ENCODE measurements around the gene GRPEL2. TPM values are rescaled to one million over a fixed set of nuclear protein-coding genes. Genes with fewer than 3 reads are reported as not detected.

The GRPEL2 gene
- total RNA-seq, 1 donor from 2014 or later = 11.0 TPM

DNA sequence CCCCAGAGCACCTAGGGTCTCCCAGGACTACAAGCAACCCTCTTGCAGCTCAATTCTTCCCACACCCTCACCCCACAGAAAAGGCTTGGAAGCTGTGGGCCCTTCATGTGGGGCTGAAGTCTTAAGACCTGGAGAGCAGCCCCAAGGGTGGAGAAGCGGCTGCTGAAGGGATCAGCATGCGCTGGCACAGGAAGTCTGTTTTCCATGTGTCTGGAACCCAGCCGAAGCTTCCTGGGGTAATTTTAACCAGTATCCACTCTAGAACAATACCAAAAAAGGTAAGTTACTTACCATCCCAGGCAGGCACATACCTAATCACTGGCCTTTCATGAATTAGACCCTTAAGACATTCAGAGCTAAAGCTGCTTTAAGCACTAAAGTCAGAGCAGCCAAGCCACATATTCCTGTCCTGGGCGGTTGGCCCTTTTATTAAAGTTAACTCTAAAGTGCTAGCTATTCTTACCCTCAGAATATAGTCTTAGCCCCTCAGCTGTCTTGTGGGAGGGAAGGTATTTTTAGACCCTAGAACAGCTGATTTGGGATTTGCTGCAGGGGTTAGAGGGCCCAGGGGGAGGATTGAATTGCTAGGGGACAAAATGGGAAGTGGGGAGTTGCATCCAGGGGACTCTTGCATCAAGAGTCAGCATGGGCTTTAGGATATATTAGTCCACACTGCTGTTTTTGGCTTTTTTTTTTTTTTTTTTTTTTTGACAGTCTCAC is 26.9 kb downstream of the GRPEL2 start:
- no peak for DNase-seq (ENCODE audit: low spot score)
- intact Hi-C loops (cut with DNase I) = loop anchor here (5.0 kb wide), 1 partner anchor 105 kb away; no protein-coding TSS in a partner anchor

DNA sequence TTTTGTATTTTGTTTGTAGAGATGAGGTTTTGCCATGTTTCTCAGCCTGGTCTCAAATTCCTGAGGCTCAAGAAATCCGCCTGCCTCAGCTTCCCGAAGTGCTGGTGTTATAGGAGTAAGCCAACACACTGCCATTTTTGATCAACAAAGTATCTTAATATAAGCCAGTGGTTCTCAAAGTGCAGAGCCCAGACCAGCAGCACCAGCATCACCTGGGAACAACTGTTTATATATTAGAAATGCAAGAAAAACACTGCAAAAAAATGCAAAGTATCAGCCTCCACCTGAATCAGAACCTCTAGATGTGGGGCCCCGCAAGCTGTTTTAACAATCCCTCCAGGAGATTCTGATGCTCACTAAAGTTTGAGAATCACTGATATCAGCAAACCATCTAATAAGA is 27.6 kb downstream of the GRPEL2 start:
- intact Hi-C loops (cut with DNase I) = loop anchor here (5.0 kb wide), 1 partner anchor 106 kb away; no protein-coding TSS in a partner anchor
- no peak for DNase-seq (ENCODE audit: low spot score)

DNA sequence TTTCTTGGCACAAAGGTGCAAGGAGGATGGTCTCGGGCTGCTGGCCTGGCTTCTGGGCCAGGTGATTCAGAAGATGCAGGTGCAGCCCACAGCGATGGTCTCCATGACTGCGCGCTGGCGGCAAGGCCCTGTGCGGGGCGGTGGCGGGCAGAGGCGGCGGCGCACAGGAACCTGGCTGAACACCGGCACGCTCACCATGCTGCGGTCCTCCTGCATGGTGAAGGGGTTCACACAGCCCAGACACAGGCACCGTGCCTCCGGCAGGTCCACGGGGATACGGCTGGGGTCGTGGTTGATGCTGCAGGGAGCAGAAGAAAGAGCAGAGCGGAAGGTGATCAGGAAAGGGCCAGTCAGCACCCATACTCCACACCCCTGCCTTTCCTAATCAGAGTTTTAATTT is 29.0 kb downstream of the GRPEL2 start:
- no peak for DNase-seq (ENCODE audit: low spot score)
- intact Hi-C loops (cut with DNase I) = loop anchor here (5.0 kb wide), 1 partner anchor 107 kb away; no protein-coding TSS in a partner anchor

DNA sequence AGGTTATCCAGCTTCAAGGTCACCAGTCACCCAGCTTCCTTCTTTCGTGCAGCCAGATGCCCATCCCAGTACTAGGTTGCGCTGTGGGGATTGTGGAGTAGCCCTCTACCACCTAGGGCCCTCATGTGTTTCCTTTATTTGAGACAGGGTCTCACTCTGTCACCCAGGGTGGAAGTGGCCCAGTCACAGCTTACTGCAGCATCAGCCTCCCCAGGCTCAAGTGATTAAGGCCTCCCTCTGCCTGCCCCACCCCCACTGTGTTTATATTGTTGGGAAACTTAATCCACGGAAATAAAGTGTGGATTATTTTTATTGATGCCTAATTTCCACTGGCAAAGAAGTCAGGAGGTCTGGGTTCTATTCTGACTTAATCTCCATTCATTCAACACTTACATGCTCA is 29.5 kb downstream of the GRPEL2 start:
- intact Hi-C loops (cut with DNase I) = loop anchor here (5.0 kb wide), 1 partner anchor 108 kb away; no protein-coding TSS in a partner anchor
- no peak for DNase-seq (ENCODE audit: low spot score)

GRCh38 chr5:149375434-149375833 is 30.1 kb downstream of the GRPEL2 start:
- DNase-seq (ENCODE audit: low spot score) = no peak
- intact Hi-C loops (cut with DNase I) = no loop called here

- no peak for DNase-seq (ENCODE audit: low spot score)
- intact Hi-C loops (cut with DNase I) = no loop called here
Measured at GRCh38 chr5:149376104-149376503, 30.8 kb downstream of the GRPEL2 start.

GRCh38 chr5:149376711-149377447 is 31.6 kb downstream of the GRPEL2 start:
- DNase-seq (ENCODE audit: low spot score) = no peak
- intact Hi-C loops (cut with DNase I) = no loop called here

GRCh38 chr5:149378241-149378820 is 33.0 kb downstream of the GRPEL2 start:
- intact Hi-C loops (cut with DNase I) = no loop called here
- DNase-seq (ENCODE audit: low spot score) = no peak

DNA sequence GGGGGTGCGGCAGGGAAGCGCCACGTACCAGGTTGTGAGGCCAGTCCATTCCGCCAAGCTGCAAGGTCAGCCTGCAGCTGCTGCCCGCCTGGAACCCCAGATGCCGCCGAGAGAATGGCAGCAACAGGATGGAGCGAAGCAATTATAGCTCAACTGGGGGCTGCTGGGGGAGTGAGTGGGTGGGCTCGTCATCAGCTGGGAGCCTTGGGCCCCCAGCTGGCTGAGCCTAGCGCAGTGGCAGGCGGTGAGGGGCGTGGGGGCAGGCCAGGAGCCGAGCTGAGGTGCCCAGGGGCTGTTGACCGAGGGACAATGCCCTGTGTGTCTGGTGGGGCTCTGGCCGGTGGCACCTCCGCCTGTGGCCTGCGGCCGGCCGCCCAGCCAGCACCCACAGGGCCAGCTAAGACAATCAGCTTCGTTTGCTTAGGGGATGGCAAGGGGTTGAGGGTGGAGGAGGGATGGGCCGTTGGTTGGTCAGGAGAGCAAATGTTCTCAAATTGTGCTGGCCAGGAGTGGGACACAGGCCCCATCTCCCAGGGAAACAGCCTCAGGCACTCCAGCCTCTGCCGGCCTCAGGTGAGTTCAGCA is 34.0 kb downstream of the GRPEL2 start, which contains the start of gene IL17B:
TSS of gene IL17B (minus strand) at position 116 of the 585 bp plus-strand sequence. CDS start at position 49, 67 bp downstream.
- intact Hi-C loops (cut with DNase I) = no loop called here
- DNase-seq (ENCODE audit: low spot score) = peak; percentile 72

- no peak for DNase-seq (ENCODE audit: low spot score)
- intact Hi-C loops (cut with DNase I) = loop anchor here (5.0 kb wide), 2 partner anchors 107 to 182 kb away; no protein-coding TSS in a partner anchor
Measured at GRCh38 chr5:149379818-149380374, 34.6 kb downstream of the GRPEL2 start.

- DNase-seq (ENCODE audit: low spot score) = peak; percentile 78
- intact Hi-C loops (cut with DNase I) = loop anchor here (5.0 kb wide), 2 partner anchors 107 to 182 kb away; no protein-coding TSS in a partner anchor
Measured at GRCh38 chr5:149380466-149381121, 35.3 kb downstream of the GRPEL2 start.

- intact Hi-C loops (cut with DNase I) = loop anchor here (5.0 kb wide), 2 partner anchors 106 to 181 kb away; no protein-coding TSS in a partner anchor
- no peak for DNase-seq (ENCODE audit: low spot score)
Measured at GRCh38 chr5:149381261-149381985, 36.1 kb downstream of the GRPEL2 start.

DNA sequence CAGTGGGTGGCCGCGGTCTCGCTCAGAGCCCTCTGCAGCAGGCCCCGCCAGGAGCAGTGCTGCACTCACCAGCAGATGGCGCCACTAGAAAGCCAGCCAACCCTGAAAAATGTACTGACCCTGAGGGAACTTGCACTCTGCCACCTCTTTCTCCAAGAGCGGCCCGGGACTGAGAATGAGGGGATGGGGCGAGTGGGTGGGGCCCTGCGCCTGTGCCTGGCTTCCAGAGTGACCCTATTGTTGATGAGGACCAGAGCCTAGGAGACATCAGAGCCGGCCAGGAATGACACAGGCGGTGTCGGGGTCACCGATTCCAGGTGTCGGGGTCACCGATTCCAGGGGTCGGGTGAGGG is 36.7 kb downstream of the GRPEL2 start:
- DNase-seq (ENCODE audit: low spot score) = peak; percentile 90
- intact Hi-C loops (cut with DNase I) = loop anchor here (1.0 to 5.0 kb wide), 3 partner anchors 49 to 180 kb away; no protein-coding TSS in a partner anchor

- no peak for DNase-seq (ENCODE audit: low spot score)
- intact Hi-C loops (cut with DNase I) = loop anchor here (1.0 to 5.0 kb wide), 3 partner anchors 49 to 180 kb away; no protein-coding TSS in a partner anchor
Measured at GRCh38 chr5:149382517-149383220, 37.4 kb downstream of the GRPEL2 start.

DNA sequence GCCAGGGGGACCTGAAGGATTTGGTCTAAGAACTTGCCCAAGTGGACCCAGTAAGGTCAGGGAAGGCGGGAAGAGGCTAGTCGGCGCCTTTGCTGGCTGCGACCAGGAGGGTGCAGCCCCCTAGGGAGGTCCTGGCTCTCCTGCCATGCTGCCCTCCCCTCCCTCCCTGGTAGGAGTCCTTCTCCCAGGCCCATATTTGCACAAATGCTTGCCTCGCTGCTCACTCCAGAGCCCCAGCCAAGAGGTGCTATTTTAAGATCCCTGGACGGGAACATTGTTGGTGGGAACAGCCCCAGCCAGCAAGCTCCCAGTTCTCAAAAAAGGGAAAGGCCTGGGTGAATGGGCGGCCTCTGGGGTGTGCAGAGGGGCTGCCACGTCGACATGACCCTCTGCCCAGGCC is 38.1 kb downstream of the GRPEL2 start:
- intact Hi-C loops (cut with DNase I) = loop anchor here (5.0 kb wide), 2 partner anchors 104 to 179 kb away; no protein-coding TSS in a partner anchor
- no peak for DNase-seq (ENCODE audit: low spot score)

DNA sequence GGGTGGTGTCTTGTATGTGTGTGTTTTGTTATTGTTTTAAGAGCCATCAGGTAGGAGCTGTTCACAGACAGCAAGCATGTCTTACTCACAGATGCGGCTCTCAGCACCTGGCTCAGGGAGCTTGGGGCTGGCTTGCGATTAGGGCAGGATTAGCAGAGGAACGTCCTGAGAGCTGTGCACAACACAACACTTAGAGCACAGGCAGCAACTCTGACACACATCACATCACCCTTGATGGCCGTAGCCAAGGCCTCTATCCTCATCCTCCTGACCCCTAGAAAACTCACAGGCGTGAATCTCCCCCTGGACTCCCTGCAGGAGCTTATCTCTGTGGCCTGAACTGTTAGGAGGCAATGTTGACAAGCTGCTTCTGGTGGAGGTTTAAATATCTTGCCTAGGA is 40.9 kb downstream of the GRPEL2 start:
- intact Hi-C loops (cut with DNase I) = no loop called here
- no peak for DNase-seq (ENCODE audit: low spot score)

DNA sequence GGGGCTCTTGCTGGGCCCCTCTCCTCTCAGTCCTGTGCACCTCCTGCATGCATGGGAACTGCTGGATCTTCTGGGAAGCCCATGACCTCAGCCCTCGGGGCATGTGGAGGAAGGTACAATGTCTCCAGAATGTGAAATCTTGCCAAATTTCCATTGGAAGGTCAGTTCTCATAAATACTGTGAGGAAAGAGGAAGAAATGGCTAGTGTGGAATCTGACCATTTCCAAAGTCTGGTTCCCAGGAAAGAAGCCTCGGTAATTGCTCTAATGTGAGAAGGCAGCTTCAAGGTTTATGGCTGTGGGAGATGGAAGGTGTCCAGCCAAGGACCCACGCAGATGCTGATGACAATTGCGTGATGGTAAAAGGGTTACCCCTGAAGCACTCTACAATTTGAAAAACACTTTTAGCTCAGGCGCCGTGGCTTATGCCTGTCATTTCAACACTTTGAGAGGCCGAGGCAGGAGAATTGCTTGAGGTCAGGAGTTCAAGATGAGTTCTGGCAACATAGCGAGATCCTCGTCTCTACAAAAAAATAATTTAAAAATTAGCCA is 41.9 kb downstream of the GRPEL2 start:
- intact Hi-C loops (cut with DNase I) = no loop called here
- DNase-seq (ENCODE audit: low spot score) = no peak

Data from cardiac septum (tissue), 1 donor.